Osteoblast (primary cell): ENCODE measurements around the gene C2CD3. TPM values are rescaled to one million over a fixed set of nuclear protein-coding genes. Genes with fewer than 3 reads are reported as not detected.
A peak's percentile ranks its signal among the peaks of the same experiment; 100 is the strongest.

Experiments
- DNase-seq: peaks from one replicate; pipeline ENCODE4 v3.0.0; 2011; ENCODE audit warnings: low spot score, mixed read lengths; ENCODE audit not compliant: insufficient read length; ENCODE audit errors: missing footprints
- H2AFZ ChIP-seq: 2 replicates; pipeline ENCODE4 v1.6.0; 2011; ENCODE audit warnings: mild to moderate bottlenecking, low read length
- H3K27ac ChIP-seq: 2 replicates; pipeline ENCODE4 v1.5.1; 2011; ENCODE audit warnings: mild to moderate bottlenecking, low read depth, low read length, moderate library complexity
- H3K27me3 ChIP-seq: 2 replicates; pipeline ENCODE4 v1.6.0; 2012; ENCODE audit warnings: mild to moderate bottlenecking, control low read depth, inconsistent platforms, low read length, moderate library complexity; ENCODE audit not compliant: insufficient read depth
- H3K36me3 ChIP-seq: 2 replicates; pipeline ENCODE4 v1.5.1; 2011; ENCODE audit warnings: mild to moderate bottlenecking, low read length, control low read depth, moderate library complexity; ENCODE audit not compliant: insufficient read depth
- H3K4me1 ChIP-seq: 2 replicates; pipeline ENCODE4 v1.5.1; 2011; ENCODE audit warnings: mild to moderate bottlenecking, low read length, control low read depth, moderate library complexity; ENCODE audit not compliant: insufficient read depth
- H3K4me2 ChIP-seq: 2 replicates; pipeline ENCODE4 v1.6.0; 2011; ENCODE audit warnings: mild to moderate bottlenecking, low read length; ENCODE audit not compliant: insufficient read depth
- H3K4me3 ChIP-seq: fragments of 200-600 bp; sonication (generic); 3 replicates; pipeline ENCODE4 v1.5.1; 2012; ENCODE audit warnings: mild to moderate bottlenecking, low read length, inconsistent platforms; ENCODE audit not compliant: insufficient read depth
- H3K79me2 ChIP-seq: 2 replicates; pipeline ENCODE4 v1.6.0; 2012; ENCODE audit warnings: mild to moderate bottlenecking, low read length, control low read depth, inconsistent platforms; ENCODE audit not compliant: insufficient read depth
- H3K9me3 ChIP-seq: 2 replicates; pipeline ENCODE4 v1.5.1; 2011; ENCODE audit warnings: low read depth, low read length, control low read depth
- H4K20me1 ChIP-seq: 2 replicates; pipeline ENCODE4 v1.6.0; 2012; ENCODE audit warnings: mild to moderate bottlenecking, low read length, control low read depth; ENCODE audit not compliant: insufficient read depth
- total RNA-seq: library from RNA; depleted of rRNA; stranded (reverse); fragments of >200 nt; gene quantifications from 2 replicates; pipeline ENCODE4 v1.2.3, GENCODE V29; 2012
- TF ChIP-seq, protein P1 (sequence below): IDR thresholded peaks from 2 replicates; pipeline ENCODE4 v1.5.1; 2011; ENCODE audit warnings: mild to moderate bottlenecking, low read depth, low read length, moderate library complexity; ENCODE audit errors: extremely low read depth

C2CD3 gene
- total RNA-seq, 1 donor, result 14.1 TPM

GRCh38 chr11:74044538-74044937 lies 126.3 kb downstream of the C2CD3 start:
- Histone ChIP-seq H4K20me1 (no peaks in the 10 kb centered on the region), H3K9me3 (no peaks in the 10 kb centered on the region), H3K27ac (no peak overlapping the region), H3K4me2 (no peak overlapping the region), H3K4me3 (no peak overlapping the region), H3K79me2 (no peaks in the 10 kb centered on the region), H2AFZ (no peak overlapping the region), H3K27me3 (no peaks in the 10 kb centered on the region), H3K36me3 (peaks cover 18% of the 10 kb centered on the region), H3K4me1 (no peaks in the 10 kb centered on the region)
- no peak for DNase-seq
- TF ChIP-seq, protein P1, sequence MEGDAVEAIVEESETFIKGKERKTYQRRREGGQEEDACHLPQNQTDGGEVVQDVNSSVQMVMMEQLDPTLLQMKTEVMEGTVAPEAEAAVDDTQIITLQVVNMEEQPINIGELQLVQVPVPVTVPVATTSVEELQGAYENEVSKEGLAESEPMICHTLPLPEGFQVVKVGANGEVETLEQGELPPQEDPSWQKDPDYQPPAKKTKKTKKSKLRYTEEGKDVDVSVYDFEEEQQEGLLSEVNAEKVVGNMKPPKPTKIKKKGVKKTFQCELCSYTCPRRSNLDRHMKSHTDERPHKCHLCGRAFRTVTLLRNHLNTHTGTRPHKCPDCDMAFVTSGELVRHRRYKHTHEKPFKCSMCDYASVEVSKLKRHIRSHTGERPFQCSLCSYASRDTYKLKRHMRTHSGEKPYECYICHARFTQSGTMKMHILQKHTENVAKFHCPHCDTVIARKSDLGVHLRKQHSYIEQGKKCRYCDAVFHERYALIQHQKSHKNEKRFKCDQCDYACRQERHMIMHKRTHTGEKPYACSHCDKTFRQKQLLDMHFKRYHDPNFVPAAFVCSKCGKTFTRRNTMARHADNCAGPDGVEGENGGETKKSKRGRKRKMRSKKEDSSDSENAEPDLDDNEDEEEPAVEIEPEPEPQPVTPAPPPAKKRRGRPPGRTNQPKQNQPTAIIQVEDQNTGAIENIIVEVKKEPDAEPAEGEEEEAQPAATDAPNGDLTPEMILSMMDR, result no peak

DNA sequence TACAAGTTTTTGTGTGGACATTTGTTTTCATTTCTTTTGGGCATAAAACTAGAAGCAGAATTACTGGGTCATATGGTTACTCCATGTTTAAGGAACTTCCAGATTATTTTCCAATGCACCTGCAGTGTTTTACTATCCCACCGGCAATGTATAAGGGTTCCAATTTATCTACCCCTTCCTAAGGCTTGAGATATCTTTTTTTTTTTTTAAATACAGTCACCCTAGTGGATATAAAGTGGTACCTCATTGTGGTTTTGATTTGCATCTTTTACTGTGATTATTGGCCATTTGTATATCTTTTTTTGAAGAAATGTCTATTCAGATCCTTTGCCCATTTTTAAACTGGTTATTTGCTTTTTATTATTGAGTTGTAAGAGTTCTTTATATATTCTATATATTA lies 127.4 kb downstream of the C2CD3 start:
- no peaks in the 10 kb centered on the region for H3K4me1 ChIP-seq
- peaks cover 24% of the 10 kb centered on the region for H3K36me3 ChIP-seq
- H3K27ac ChIP-seq, result no peak overlapping the region
- H2AFZ ChIP-seq, result no peak overlapping the region
- no peak overlapping the region for H3K4me2 ChIP-seq
- no peaks in the 10 kb centered on the region for H3K27me3 ChIP-seq
- DNase-seq, result no peak
- TF ChIP-seq, protein P1, result no peak
- H3K9me3 ChIP-seq, result no peaks in the 10 kb centered on the region
- H3K79me2 ChIP-seq, result no peaks in the 10 kb centered on the region
- no peaks in the 10 kb centered on the region for H4K20me1 ChIP-seq
- H3K4me3 ChIP-seq, result no peak overlapping the region

- H3K36me3 ChIP-seq, result peaks cover 36% of the 10 kb centered on the region
- DNase-seq, result no peak
- no peaks in the 10 kb centered on the region for H4K20me1 ChIP-seq
- peaks cover 7% of the 10 kb centered on the region for H3K4me1 ChIP-seq
- no peak overlapping the region for H3K27ac ChIP-seq
- H3K27me3 ChIP-seq, result no peaks in the 10 kb centered on the region
- no peak overlapping the region for H2AFZ ChIP-seq
- no peaks in the 10 kb centered on the region for H3K9me3 ChIP-seq
- H3K4me3 ChIP-seq, result no peak overlapping the region
- TF ChIP-seq, protein P1, result no peak
- H3K79me2 ChIP-seq, result no peaks in the 10 kb centered on the region
- H3K4me2 ChIP-seq, result no peak overlapping the region
Observed at GRCh38 chr11:74037309-74037708, 133.5 kb downstream of the C2CD3 start.

GRCh38 chr11:74035264-74035663 lies 135.5 kb downstream of the C2CD3 start:
- peaks cover 7% of the 10 kb centered on the region for H3K4me1 ChIP-seq
- H3K4me2 ChIP-seq, result no peak overlapping the region
- peak overlapping the region; percentile 37 for H3K27ac ChIP-seq
- no peaks in the 10 kb centered on the region for H3K9me3 ChIP-seq
- peaks cover 32% of the 10 kb centered on the region for H3K36me3 ChIP-seq
- H3K79me2 ChIP-seq, result no peaks in the 10 kb centered on the region
- TF ChIP-seq, protein P1, result no peak
- no peak overlapping the region for H3K4me3 ChIP-seq
- no peaks in the 10 kb centered on the region for H4K20me1 ChIP-seq
- DNase-seq, result peak; percentile 44
- H2AFZ ChIP-seq, result peak overlapping the region; percentile 15
- H3K27me3 ChIP-seq, result no peaks in the 10 kb centered on the region
